ENCODE measurements around the gene METAP1.
"Not testable (repeated sequence)": the region's sequence is repeated elsewhere in the genome, so short reads cannot be mapped to it uniquely, and the experiment has no call there.

Gene METAP1

DNA sequence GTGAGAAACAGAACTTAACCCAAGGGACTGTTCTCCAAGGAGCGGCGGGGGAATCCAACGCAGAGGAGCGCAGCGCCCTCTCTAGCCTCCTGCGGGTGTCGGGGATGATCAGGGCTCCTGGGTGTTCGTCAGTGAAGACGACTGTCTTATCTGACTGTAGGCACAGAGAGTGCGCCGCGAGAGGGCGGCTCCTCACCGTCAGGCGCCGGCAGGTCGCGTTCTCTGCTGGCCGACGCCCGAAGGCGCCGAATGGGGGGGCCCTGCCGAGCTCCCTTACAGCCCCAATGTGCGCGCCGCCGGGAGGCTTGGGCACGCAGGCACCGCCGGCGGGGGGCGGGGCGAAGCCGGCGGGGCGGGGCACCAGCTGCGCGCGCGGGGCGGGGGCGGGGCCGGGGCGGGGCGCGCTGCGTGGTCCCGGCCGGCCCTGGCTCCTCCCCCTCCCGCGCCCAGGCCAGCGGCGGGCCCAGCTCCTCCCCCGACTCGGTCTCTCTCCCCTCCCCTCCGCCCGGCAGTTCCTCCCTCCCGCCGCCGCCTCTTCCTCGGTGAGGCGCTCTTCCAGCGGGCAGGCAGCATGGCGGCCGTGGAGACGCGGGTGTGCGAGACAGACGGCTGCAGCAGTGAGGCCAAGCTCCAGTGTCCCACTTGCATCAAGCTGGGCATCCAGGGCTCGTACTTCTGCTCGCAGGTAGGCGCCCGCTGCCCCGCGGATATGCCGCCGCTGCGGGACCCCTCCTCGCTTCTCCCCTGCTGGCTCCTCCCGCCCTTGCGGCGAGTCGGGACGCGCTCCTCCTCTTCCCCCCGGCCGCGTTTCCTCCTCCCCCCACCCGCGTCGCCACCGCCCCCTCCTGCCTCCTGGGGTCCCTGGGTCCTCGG is at the start of gene METAP1:
Gene METAP1 (plus strand): TSS at position 539 of the 873 bp plus-strand sequence. CDS start 33 bp downstream, at position 572.
- peak; percentile 86 to 88 for DNase-seq (ENCODE audit: low read depth in 2 of 2)

DNA sequence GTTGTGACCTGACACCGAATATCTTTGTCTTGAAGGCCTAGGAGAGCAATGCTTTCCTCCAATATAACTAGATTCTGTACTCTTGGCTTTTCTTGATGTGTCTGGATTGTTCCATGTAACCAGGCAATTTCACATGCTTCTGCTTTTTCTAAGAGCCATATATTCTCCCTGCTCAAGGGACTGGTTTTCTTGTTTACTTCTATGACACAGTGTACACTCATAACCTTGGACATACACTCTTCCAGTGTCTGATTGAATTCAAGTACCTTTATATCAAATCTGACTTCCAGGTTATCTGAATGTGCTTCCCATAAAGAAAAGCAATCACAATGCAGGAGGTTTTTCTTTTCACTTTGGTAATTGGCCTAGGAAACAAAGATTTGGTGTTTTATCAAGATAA is 49.2 kb upstream of the METAP1 start:
- DNase-seq (ENCODE audit: low read depth in 2 of 2), result no peak

DNA sequence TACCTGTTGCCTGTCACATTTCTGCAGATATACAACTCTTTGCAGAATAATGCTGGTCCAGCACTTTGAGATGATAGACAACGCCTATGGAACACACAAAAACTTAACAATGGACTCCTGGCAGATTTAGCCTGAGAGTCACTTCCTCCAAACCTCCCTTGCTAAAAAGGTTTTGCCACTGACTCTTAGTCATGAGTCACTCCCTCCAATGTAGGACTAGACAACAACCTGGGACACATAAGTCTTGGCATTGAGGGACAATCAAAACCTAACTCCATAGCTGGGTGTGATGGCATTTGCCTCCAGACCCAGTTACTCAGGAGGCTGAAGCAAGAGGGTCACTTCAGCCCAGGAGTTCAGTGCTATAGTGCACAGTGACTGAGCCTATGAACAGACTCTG is 44.6 kb upstream of the METAP1 start:
- no peak for DNase-seq (ENCODE audit: low read depth in 2 of 2)

DNA sequence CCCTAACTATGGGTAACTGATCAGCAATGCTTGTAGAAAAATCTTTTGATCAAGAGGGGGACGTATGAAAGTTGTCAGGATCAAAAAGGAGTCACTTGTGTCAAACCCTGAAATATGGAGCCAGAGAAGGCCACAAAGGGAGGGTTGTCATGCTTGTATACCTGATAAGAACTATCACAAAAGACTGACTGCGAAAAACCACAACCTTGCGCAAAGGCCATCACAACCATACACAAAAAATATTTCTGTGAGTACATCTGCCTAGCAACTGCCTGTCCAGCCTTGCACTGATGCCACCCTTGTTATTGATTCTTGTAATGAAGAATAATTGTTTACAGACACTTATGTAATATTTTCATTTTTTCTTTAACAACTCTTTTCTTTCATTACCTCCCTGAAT is 43.8 kb upstream of the METAP1 start:
- no peak for DNase-seq (ENCODE audit: low read depth in 2 of 2)

- DNase-seq (ENCODE audit: low read depth in 2 of 2), result no peak
Measured at GRCh38 chr4:98955229-98955628, 40.3 kb upstream of the METAP1 start.

GRCh38 chr4:98958065-98958464 is 37.5 kb upstream of the METAP1 start:
- DNase-seq (ENCODE audit: low read depth in 2 of 2), result no peak

GRCh38 chr4:98959411-98959810 is 36.1 kb upstream of the METAP1 start:
- DNase-seq (ENCODE audit: low read depth in 2 of 2), result no peak

DNA sequence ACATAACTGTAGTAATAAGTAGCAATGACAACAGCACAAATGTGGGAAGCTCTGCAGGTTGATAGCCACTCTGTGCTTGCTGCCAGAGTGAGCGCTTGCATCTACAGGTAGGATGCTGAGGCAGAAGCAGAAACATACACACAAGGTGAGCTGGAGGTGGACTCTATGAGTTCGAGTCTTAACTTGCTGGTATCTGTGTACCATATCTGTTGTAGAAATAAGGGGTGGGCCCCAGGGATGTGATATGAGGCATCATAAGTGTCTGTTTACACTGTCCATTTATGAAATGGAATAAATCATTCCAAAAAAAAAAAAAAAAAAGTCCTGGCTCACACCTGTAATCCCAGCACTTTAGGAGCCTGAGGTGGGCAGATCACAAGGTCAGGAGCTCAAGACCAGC is 33.8 kb upstream of the METAP1 start:
- DNase-seq (ENCODE audit: low read depth in 2 of 2), result no peak

- no peak for DNase-seq (ENCODE audit: low read depth in 2 of 2)
Measured at GRCh38 chr4:98963538-98964433, 31.7 kb upstream of the METAP1 start.

GRCh38 chr4:98966926-98967325 is 28.6 kb upstream of the METAP1 start:
- no peak for DNase-seq (ENCODE audit: low read depth in 2 of 2)

DNA sequence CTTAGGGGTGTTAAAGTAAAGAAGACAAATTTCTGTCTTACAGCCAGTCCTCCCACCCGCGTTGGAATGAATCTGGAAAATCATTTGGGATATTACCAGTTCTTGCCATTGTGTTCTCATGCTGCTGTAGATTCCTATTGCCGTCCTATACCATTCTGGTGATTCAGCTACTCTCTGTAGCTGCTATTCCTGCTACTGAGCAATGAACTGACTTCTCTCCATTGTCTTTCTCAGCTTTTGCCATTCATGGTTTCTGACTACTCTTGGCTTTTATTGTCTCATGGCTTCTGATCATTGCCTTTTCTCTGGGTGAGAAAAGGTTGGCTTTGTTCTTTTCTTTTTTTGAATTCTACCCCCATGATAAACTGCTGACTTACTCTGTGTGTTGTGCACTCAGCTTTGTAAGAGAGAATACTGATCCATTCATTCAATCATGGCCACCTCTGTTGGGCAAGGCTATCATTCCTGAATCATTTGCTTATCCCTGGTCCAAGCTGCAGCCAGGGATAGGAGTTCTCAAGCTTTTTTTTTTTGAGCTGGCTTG is 27.7 kb upstream of the METAP1 start:
- DNase-seq (ENCODE audit: low read depth in 2 of 2), result no peak

DNA sequence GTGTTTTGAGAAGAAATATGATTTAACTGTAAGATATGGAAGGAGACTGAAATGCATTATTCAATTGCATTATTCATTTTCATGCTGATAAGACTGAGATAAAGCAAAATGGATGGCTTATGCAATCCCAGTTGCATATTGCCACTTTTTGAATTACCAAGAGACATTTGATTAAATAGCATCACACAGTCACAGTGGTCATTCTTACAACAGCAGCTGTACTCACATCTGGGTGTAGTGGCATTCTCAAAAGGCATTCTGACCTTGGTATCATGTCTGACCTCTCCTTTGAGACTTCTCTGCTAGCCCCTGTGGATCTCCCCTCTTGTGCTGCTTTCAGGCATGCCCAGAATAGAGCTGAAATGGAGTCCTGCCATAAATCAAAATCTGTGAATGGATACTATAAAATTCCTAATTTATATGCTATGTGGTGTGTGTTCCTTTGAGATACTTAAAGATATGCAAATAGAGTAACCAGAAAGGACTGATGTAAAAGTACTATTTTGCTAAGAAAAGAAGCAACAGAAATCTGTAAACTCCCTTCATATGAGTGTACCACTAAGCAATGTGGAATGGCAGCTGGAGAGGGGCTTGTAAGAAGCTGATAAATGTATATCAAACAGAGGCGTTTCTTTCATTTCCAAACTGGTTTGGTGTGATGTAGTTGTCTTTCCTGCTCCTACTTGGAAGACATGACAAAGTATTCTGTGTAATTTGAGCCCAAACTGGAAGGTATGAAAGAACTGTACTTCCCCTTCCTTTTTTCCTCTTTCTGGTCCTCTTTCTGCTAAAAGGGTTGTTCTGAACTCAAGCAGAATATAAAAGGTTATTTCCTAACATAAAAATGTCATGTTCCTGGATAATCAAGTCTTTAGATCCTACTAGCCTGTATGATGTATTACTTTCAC is 25.4 kb upstream of the METAP1 start:
- DNase-seq (ENCODE audit: low read depth in 2 of 2), result no peak

- DNase-seq (ENCODE audit: low read depth in 2 of 2), result peak; percentile 29 to 44
Measured at GRCh38 chr4:98976716-98977115, 18.8 kb upstream of the METAP1 start.

DNA sequence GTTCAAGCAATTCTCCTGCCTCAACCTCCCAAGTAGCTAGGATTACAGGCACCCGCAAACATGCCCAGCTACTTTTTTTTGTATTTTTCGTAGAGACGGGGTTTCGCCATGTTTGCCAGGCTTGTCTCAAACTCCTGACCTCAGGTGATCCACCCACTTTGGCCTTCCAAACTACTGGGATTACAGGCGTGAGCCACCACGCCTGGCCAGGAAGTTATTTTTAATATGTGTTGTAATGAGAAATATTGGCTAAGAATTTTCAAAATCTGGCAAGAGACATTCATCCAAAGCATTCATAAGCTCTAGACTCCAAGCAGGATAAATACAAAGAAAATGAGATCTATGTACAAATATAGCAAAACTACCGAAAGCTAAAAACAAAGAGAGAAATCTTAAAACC is 18.0 kb upstream of the METAP1 start:
- DNase-seq (ENCODE audit: low read depth in 2 of 2), result no peak

DNA sequence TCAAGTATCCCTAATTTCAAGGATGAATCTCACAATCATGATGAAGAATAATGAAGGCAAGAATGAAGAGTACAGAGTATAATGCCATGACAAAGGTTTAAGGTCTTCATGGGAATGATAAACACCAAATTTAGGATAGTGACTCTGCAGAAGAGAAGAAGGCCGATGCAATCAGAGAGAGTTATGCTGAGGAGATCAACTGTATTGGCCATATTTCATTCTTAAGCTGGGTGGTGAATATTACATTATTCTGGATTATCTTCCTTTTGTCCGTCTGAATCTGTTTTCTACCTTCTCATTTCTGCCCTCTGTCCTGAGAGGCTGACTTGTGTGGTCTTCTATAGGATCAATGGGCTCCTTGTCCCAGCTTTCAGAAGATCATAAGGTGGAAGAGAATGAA is 7.8 kb upstream of the METAP1 start:
- no peak for DNase-seq (ENCODE audit: low read depth in 2 of 2)

- DNase-seq (ENCODE audit: low read depth in 2 of 2), result not testable (repeated sequence)
Measured at GRCh38 chr4:98992835-98993234, 2.7 kb upstream of the METAP1 start.

DNA sequence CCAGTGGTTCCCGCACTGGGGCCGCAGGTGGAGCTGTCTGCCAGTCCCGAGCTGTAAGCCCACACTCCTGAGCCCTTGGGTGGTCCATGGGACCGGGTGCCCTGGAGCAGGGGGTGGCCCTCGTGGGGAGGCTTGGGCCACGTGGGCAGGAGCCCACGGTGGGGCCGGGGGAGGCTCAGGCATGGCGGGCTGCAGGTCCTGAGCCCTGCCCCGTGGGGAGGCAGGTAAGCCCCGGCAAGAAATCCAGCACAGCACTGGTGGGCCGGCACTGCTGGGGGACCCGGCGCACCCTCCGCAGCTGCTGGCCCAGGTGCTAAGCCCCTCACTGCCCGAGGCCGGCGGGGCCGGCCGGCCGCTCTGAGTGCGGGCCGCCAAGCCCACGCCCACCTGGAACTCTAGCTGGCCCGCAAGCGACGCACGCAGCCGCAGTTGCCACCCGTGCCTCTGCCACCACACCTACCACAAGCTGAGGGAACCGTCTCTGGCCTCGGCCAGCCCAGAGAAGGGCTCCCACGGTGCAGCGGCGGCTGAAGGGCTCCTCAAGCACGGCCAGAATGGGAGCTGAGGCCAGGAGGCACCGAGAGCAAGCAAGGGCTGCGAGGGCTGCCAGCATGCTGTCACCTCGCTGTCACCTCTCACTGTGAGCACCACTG is 2.0 kb upstream of the METAP1 start:
- DNase-seq (ENCODE audit: low read depth in 2 of 2), result no peak

GRCh38 chr4:98994474-98995182 is 893 bp upstream of the METAP1 start:
- no peak for DNase-seq (ENCODE audit: low read depth in 2 of 2)

- DNase-seq (ENCODE audit: low read depth in 2 of 2), result no peak
Measured at GRCh38 chr4:98996056-98996764, 689 bp downstream of the METAP1 start.

- no peak for DNase-seq (ENCODE audit: low read depth in 2 of 2)
Measured at GRCh38 chr4:98996765-98997068, 1.2 kb downstream of the METAP1 start.

Data from fibroblast of skin of left biceps (primary cell).